WI38 (cell line): Measurements from ENCODE around the gene SYNDIG1.

Experiments
- H3K4me3 ChIP-seq: 2 replicates; pipeline ENCODE4 v1.5.1; 2011; ENCODE audit warnings: low read depth, mild to moderate bottlenecking, control low read depth, low read length
- CTCF ChIP-seq: IDR thresholded peaks from 2 replicates; pipeline ENCODE4 v1.5.1; 2012; ENCODE audit warnings: low read depth, mild to moderate bottlenecking, control low read depth, low read length

SYNDIG1 gene

GRCh38 chr20:24685736-24686135, 216.3 kb downstream of the SYNDIG1 start:
- H3K4me3 ChIP-seq: no peak overlapping the region
- TF ChIP-seq CTCF: no peak

GRCh38 chr20:24686156-24686555, 216.7 kb downstream of the SYNDIG1 start:
- H3K4me3 ChIP-seq: no peak overlapping the region
- no peak for TF ChIP-seq CTCF

- TF ChIP-seq CTCF: no peak
- H3K4me3 ChIP-seq: no peak overlapping the region
These were observed 221.0 kb downstream of the SYNDIG1 start for GRCh38 chr20:24690408-24690807.

- no peak for TF ChIP-seq CTCF
- H3K4me3 ChIP-seq: no peak overlapping the region
These were observed 222.5 kb downstream of the SYNDIG1 start for GRCh38 chr20:24691901-24692351.

- no peak overlapping the region for H3K4me3 ChIP-seq
- TF ChIP-seq CTCF: no peak
These were observed 223.2 kb downstream of the SYNDIG1 start for GRCh38 chr20:24692446-24693200.

GRCh38 chr20:24693466-24694156, 224.2 kb downstream of the SYNDIG1 start:
- TF ChIP-seq CTCF: no peak
- H3K4me3 ChIP-seq: no peak overlapping the region

GRCh38 chr20:24694157-24694726, 224.8 kb downstream of the SYNDIG1 start:
- no peak overlapping the region for H3K4me3 ChIP-seq
- TF ChIP-seq CTCF: no peak
